NK-92 (cell line): ENCODE data around the gene GNB5.

Source experiments
- DNase-seq: peaks from one replicate; lab custom pipeline; 2025; ENCODE audit not compliant: unreplicated experiment; lab: John Stamatoyannopoulos, UW

Gene GNB5

GRCh38 chr15:52069559-52069958, 121.6 kb downstream of the GNB5 start:
- DNase-seq = no peak

- no peak for DNase-seq
Observed at GRCh38 chr15:52068004-52068615, 123.1 kb downstream of the GNB5 start.

- no peak for DNase-seq
Observed at GRCh38 chr15:52067545-52067926, 123.7 kb downstream of the GNB5 start.

- no peak for DNase-seq
Observed at GRCh38 chr15:52066842-52067544, 124.2 kb downstream of the GNB5 start.
